Left kidney (tissue), 8 donors: Measurements from ENCODE around the gene PSMA4. TPM values are rescaled to one million over a fixed set of nuclear protein-coding genes. Genes with fewer than 3 reads are reported as not detected.
"Not testable (repeated sequence)": the region's sequence is repeated elsewhere in the genome, so short reads cannot be mapped to it uniquely, and the experiment has no call there.

Experiments used
- DNase-seq: peaks from one replicate; pipeline ENCODE4 v3.0.0-alpha.2; 2013
- long read RNA-seq, 8 donors: transcript quantifications; one replicate each; lab custom pipeline, GENCODE V29; 2026
- polyA plus RNA-seq: library from polyadenylated mRNA; unstranded; fragments of 120-200 nt; gene quantifications from one replicate; pipeline ENCODE4 v1.2.1, GENCODE V29; 2013; ENCODE audit not compliant: insufficient read length

The PSMA4 gene
- 268 TPM for polyA plus RNA-seq
- long read RNA-seq, donor 1, full-length matches to known transcripts, result 110 of 325 reads
- long read RNA-seq, donor 1, partial matches to known transcripts, result 215 of 325 reads
- long read RNA-seq, donor 1, other reads (novel, unspliced or antisense), result 0 of 325 reads
- long read RNA-seq, donor 2, full-length matches to known transcripts, result 122 of 349 reads
- long read RNA-seq, donor 2, partial matches to known transcripts, result 227 of 349 reads
- long read RNA-seq, donor 2, other reads (novel, unspliced or antisense), result 0 of 349 reads
- long read RNA-seq, donor 3, full-length matches to known transcripts, result 97 of 264 reads
- long read RNA-seq, donor 3, partial matches to known transcripts, result 167 of 264 reads
- long read RNA-seq, donor 3, other reads (novel, unspliced or antisense), result 0 of 264 reads
- long read RNA-seq, donor 4, full-length matches to known transcripts, result 8 of 54 reads
- long read RNA-seq, donor 4, partial matches to known transcripts, result 46 of 54 reads
- long read RNA-seq, donor 4, other reads (novel, unspliced or antisense), result 0 of 54 reads
- long read RNA-seq, donor 5, full-length matches to known transcripts, result 234 of 720 reads
- long read RNA-seq, donor 5, partial matches to known transcripts, result 474 of 720 reads
- long read RNA-seq, donor 5, other reads (novel, unspliced or antisense), result 12 of 720 reads
- long read RNA-seq, donor 6, full-length matches to known transcripts, result 142 of 390 reads
- long read RNA-seq, donor 6, partial matches to known transcripts, result 240 of 390 reads
- long read RNA-seq, donor 6, other reads (novel, unspliced or antisense), result 8 of 390 reads
- long read RNA-seq, donor 7, full-length matches to known transcripts, result 199 of 654 reads
- long read RNA-seq, donor 7, partial matches to known transcripts, result 447 of 654 reads
- long read RNA-seq, donor 7, other reads (novel, unspliced or antisense), result 8 of 654 reads
- long read RNA-seq, donor 8, full-length matches to known transcripts, result 59 of 158 reads
- long read RNA-seq, donor 8, partial matches to known transcripts, result 99 of 158 reads
- long read RNA-seq, donor 8, other reads (novel, unspliced or antisense), result 0 of 158 reads

DNA sequence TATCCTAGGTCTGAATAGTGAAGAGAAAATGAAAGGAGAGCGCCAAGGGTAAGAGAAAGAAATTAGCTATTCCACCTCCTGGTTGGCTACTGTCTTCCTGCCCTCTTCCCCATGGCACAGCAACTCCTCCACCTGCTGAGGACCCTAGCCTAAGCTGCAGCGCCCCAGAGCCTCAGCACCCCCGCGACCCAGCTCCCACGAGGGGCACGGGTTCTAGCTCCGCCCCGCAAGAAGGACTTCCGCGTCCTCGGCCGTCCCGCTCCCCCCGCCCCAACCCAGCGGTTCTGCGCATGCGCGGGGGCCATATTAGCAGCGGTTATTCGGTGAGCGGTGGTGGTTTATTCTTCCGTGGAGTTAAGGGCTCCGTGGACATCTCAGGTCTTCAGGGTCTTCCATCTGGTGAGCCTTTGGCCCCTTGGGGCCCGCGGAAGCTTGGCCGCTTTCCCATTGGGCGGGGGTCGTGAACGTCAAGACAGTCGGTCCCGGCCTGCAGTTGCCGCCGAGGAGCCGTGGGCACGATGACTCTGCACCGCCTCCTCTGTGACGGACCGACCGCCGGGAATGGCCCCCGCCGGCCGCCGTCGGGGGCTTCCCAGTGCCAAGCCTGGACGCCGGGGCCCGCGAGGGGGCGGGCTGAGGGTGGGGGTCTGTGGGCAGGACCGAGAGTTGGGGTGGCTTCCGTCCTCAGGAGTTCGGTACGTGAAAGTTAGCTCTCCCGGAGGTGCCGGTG is at the start of gene PSMA4:
TSS of gene PSMA4 (plus strand) at position 304 of the 730 bp plus-strand sequence. CDS start 1,484 bp downstream, outside the sequence.
- peak; percentile 91 for DNase-seq

GRCh38 chr15:78492872-78493271 is 47.4 kb upstream of the PSMA4 start:
- no peak for DNase-seq

- DNase-seq, result no peak
Measured at GRCh38 chr15:78501857-78502256, 38.4 kb upstream of the PSMA4 start.

GRCh38 chr15:78502641-78503040 is 37.6 kb upstream of the PSMA4 start:
- DNase-seq, result no peak

GRCh38 chr15:78506971-78507830 is 33.0 kb upstream of the PSMA4 start, which contains the start of gene HYKK:
TSS of gene HYKK (plus strand) at chr15:78507577. CDS start at chr15:78513089, 5,512 bp downstream.
- peak; percentile 97 for DNase-seq

DNA sequence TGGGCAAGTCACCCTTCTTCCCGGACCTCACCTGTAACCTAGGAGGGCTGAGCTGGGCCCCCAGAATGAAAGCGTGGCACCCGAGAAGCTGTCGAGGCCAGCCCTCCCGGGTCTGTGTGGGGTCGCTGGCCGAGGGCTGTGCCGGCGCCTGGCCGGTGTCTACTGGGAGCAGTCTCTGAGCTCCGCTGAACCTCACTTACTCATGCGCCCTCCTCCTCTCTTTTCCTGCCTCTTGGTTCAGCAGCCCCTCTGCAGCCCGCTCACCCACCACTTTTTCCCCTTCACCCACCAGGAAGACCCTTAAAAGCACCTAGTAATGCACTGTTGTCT is 32.4 kb upstream of the PSMA4 start:
- no peak for DNase-seq

DNA sequence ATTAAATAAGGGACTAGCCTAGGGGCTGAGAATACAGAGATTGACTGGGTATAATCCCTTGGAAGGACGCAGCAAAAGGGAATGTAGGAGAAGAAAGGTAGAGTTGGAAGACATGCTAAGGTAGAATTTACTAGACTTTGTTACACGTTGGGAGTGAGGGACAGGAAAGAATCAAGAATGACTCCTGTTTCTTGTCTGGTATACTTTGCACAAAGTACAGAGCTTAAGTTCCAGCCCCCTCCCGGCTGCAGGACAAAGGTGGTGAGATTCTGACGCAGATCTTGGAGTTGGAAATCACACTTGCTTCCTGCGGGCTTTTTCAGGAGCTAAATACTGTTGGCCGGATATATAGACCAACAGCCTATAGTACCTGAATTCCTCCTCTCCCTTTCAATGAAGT is 32.0 kb upstream of the PSMA4 start:
- peak; percentile 0 for DNase-seq

- DNase-seq, result no peak
Measured at GRCh38 chr15:78509726-78510312, 30.4 kb upstream of the PSMA4 start.

DNA sequence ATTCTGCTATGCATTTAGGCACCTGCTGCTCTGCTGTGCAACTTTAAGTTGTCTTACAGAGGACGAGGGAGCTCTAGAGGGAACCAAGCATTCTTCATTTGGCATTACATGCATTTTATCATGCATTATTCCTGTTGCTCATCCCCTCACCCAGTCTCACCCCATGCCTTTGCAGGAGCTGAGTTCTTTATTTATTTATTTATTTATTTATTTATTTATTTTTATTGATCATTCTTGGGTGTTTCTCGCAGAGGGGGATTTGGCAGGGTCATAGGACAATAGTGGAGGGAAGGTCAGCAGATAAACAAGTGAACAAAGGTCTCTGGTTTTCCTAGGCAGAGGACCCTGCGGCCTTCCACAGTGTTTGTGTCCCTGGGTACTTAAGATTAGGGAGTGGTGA is 20.2 kb upstream of the PSMA4 start:
- DNase-seq, result not testable (repeated sequence)

GRCh38 chr15:78524230-78524629 is 16.0 kb upstream of the PSMA4 start:
- DNase-seq, result no peak

DNA sequence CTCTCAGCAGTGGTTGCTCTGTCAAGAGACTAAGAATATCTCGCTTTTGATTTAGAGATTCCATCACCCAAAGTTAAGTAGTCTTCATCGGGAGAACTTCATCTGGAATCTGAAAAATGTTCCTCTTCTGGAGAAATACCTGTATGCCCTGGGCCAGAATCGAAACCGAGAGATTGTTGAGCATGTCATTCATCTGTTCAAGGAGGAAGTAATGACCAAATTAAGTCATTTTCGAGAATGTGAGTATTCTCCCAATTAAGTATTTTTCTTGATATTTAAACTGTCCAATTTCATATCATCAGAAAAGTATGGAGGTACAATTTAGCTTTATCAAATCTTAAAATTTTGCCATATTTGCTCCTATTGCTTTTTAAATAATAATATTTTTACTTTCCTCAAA is 12.9 kb upstream of the PSMA4 start:
- DNase-seq, result no peak

- DNase-seq, result no peak
Measured at GRCh38 chr15:78533331-78533730, 6.9 kb upstream of the PSMA4 start.

- DNase-seq, result no peak
Measured at GRCh38 chr15:78536134-78536533, 4.1 kb upstream of the PSMA4 start.

GRCh38 chr15:78537266-78537905 is 2.9 kb upstream of the PSMA4 start:
- DNase-seq, result no peak

- no peak for DNase-seq
Measured at GRCh38 chr15:78538358-78538757, 1.9 kb upstream of the PSMA4 start.

DNA sequence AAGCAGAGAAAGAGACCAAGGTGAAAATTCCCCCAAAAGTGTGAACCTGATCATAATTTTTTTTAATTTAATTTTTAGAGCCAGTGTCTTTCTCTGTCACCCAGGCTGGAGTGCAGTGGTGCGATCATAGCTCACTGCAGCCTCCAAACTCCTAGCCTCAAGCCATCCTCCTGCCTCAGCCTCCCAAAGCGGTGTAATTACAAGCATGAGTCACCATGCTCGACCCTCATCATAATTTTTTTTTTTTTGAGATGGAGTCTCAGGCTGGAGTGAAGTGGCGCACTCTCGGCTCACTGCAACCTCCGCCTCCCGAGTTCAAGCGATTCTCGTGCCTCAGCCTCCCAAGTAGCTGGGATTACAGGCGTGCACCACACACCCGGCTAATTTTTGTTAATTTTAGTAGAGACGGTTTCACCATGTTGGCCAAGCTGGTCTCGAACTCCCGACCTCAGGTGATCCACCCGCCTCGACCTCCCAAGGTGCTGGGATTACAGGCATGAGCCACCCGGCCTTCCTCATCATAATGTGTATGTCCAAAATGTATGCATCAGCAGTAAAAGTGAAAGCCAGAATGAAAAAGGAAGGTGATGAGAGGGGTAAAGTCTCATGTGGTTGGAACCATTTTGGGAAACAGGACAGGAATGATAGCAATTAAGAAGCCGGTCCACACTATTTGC is 642 bp upstream of the PSMA4 start:
- not testable (repeated sequence) for DNase-seq

DNA sequence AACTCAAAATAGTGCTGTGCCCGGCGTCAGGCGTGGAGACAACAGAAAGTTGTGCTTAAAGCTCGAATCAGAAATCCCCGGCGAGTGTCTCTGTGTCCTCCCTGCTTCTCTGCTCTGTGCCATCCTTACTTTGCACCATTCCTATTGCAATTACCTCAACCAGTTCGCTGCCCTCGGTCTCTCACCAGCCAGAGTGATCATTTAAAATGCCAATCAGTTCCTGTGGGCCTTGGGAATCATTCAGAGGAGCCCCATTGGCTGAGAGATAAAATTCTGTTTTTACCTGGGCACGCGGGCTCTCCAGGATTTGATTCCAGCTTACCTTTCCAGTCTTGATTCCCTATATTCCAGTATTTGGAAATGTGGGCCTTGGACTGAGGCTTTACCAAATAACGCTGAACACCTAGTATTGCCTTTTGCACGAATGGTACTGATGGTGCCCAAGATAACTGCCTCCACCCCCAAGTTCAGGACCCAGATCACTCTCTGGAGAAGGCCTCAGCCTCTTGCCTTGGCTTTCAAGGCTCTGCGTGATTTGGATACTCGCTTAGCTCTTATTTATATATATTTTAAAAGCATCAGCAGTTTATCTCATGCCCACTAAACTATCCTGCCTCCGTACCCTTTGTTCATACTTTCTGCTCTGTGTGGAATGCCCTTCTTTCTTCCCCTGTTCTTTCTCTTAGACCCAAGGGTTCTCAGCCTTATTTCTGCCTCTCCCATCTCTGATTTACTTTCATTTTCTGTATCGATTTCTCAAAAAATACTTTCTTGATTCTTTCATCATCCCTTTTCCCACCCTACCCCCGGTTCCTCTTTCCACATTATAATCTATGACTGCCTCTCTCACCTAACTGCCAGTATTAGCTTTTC is 863 bp downstream of the PSMA4 start:
- DNase-seq, result no peak

GRCh38 chr15:78541744-78542034 is 1.4 kb downstream of the PSMA4 start:
- DNase-seq, result no peak

GRCh38 chr15:78542647-78543046 is 2.4 kb downstream of the PSMA4 start:
- no peak for DNase-seq
